ENCODE results near the gene OLFM2. TPM values are rescaled to one million over a fixed set of nuclear protein-coding genes. Genes with fewer than 3 reads are reported as not detected.

The OLFM2 gene
- total RNA-seq, 1 donor from 2014 or later = 11.4 TPM

DNA sequence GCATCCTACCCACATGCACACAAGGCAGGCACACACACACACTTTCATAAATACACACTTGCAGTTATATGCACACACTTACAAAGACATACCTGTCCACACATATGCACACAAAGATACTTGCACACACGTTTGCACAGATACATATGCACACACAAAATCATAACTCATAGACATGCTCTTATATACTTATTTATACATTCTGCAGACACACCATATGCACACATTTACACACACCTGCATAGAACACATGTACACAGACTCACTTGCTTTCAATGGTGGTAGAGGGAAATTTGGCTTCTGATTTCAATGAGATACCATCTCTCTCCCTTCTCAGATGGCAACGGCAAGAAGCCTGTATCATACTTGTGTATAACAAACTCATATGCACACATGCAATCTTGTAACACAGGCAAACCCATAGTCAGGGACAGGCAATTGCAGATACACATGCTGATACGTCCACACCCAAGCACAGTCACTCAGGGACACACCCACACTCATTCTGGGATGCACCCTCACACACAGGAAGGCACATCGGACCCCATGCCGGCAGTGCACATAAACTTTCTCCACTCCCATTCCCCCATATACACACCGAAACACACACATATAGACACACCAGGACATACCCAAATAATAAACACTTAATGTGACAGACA is 24.7 kb downstream of the OLFM2 start:
- no peak overlapping the region for H3K4me3 ChIP-seq
- H3K79me2 ChIP-seq (ENCODE audit: low read depth) = no peaks in the 10 kb centered on the region
- H3K4me3 Mint-ChIP-seq = no peak overlapping the region

DNA sequence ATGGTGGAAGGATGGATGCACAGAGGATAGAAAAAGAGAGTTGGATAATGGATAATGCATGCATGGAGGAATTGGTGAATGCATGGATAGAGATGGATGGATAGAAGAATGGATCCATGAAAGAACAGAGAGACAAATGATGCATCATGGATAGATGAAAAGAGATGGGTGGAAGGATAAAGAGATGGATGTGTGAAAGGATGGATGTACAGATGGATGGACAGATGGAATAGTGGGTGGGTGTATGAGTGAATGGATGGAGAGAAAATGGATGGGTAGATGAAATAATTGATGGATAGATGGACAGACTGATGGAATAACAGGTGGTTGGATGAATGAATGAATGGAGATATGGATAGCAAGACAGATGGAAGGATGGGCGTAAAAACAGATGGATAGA is 25.7 kb downstream of the OLFM2 start:
- Histone ChIP-seq H3K4me2 (no peak overlapping the region), H3K36me3 (no peaks in the 10 kb centered on the region), H3K4me3 (no peak overlapping the region), H3F3A (ENCODE audit: low read depth) (peaks cover 3% of the 10 kb centered on the region), H3K4me1 (peaks cover 14% of the 10 kb centered on the region), H4K20me1 (ENCODE audit: low read depth) (peaks cover 15% of the 10 kb centered on the region), H3K79me2 (ENCODE audit: low read depth) (no peaks in the 10 kb centered on the region), H3K27me3 (peaks cover 41% of the 10 kb centered on the region), H2AFZ (replicated peaks) (no peak overlapping the region), H3K9ac (no peak overlapping the region), H3K9me3 (ENCODE audit: low read depth) (no peaks in the 10 kb centered on the region), H3K27ac (no peak overlapping the region)
- no peak overlapping the region for H3K27ac Mint-ChIP-seq
- no peak overlapping the region for H3K4me3 Mint-ChIP-seq
- H3K9me3 Mint-ChIP-seq = no peaks in the 10 kb centered on the region
- H3K36me3 Mint-ChIP-seq = no peaks in the 10 kb centered on the region
- no peak for TF ChIP-seq EZH2phosphoT487 (IDR thresholded peaks at IDR 0.05)
- no peak for TF ChIP-seq EZH2 (IDR thresholded peaks at IDR 0.05)
- TF ChIP-seq, protein P1, sequence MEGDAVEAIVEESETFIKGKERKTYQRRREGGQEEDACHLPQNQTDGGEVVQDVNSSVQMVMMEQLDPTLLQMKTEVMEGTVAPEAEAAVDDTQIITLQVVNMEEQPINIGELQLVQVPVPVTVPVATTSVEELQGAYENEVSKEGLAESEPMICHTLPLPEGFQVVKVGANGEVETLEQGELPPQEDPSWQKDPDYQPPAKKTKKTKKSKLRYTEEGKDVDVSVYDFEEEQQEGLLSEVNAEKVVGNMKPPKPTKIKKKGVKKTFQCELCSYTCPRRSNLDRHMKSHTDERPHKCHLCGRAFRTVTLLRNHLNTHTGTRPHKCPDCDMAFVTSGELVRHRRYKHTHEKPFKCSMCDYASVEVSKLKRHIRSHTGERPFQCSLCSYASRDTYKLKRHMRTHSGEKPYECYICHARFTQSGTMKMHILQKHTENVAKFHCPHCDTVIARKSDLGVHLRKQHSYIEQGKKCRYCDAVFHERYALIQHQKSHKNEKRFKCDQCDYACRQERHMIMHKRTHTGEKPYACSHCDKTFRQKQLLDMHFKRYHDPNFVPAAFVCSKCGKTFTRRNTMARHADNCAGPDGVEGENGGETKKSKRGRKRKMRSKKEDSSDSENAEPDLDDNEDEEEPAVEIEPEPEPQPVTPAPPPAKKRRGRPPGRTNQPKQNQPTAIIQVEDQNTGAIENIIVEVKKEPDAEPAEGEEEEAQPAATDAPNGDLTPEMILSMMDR (IDR thresholded peaks at IDR 0.05) = no peak
- H3K27me3 Mint-ChIP-seq (ENCODE audit: insufficient read depth, low read depth) = peaks cover 9% of the 10 kb centered on the region
- no peak for DNase-seq (ENCODE audit: low spot score)
- H3K4me1 Mint-ChIP-seq = peaks cover 9% of the 10 kb centered on the region

More for the DNA sequence above, 24.7 kb downstream of the OLFM2 start:
- Mint-ChIP-seq H3K4me1 (peaks cover 8% of the 10 kb centered on the region), H3K36me3 (no peaks in the 10 kb centered on the region), H3K27me3 (ENCODE audit: insufficient read depth, low read depth) (peaks cover 9% of the 10 kb centered on the region), H3K27ac (no peak overlapping the region), H3K9me3 (no peaks in the 10 kb centered on the region)
- no peaks in the 10 kb centered on the region for H3K9me3 ChIP-seq (ENCODE audit: low read depth)
- peaks cover 8% of the 10 kb centered on the region for H3K4me1 ChIP-seq
- H3K36me3 ChIP-seq = no peaks in the 10 kb centered on the region
- TF ChIP-seq EZH2phosphoT487 (IDR thresholded peaks at IDR 0.05) (no peak), EZH2 (IDR thresholded peaks at IDR 0.05) (no peak)
- TF ChIP-seq, protein P1 (IDR thresholded peaks at IDR 0.05) = no peak
- no peak for DNase-seq (ENCODE audit: low spot score)
- H3K27me3 ChIP-seq = peaks cover 41% of the 10 kb centered on the region
- H3F3A ChIP-seq (ENCODE audit: low read depth) = no peaks in the 10 kb centered on the region
- no peak overlapping the region for H3K27ac ChIP-seq
- no peak overlapping the region for H2AFZ ChIP-seq (replicated peaks)
- no peak overlapping the region for H3K4me2 ChIP-seq
- no peak overlapping the region for H3K9ac ChIP-seq
- peaks cover 15% of the 10 kb centered on the region for H4K20me1 ChIP-seq (ENCODE audit: low read depth)

DNA sequence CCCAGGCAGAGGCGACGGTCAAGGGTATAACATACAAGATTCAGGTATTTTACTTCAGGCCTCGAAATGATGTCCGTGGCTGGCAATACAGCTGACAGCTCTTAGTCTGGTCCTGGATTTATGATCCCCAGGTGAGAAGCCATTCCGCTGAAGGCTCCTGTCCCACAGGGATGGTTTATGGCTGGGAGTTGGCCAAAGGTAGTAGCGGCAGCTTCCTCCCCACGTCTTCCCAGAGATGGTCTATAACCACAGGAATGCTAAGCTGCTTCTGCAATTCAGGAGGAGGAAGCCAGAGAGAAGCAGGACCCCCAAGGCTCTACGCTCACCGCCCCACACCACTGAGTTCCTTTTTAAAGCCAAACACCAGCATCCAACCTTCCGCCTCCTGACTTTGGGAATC is 27.1 kb downstream of the OLFM2 start:
- H3K4me3 Mint-ChIP-seq = no peak overlapping the region
- peaks cover 9% of the 10 kb centered on the region for H3K4me1 Mint-ChIP-seq
- H3K4me2 ChIP-seq = no peak overlapping the region
- H3F3A ChIP-seq (ENCODE audit: low read depth) = peaks cover 3% of the 10 kb centered on the region
- H3K9me3 Mint-ChIP-seq = no peaks in the 10 kb centered on the region
- peaks cover 38% of the 10 kb centered on the region for H3K27me3 ChIP-seq
- no peaks in the 10 kb centered on the region for H3K79me2 ChIP-seq (ENCODE audit: low read depth)
- no peak overlapping the region for H2AFZ ChIP-seq (replicated peaks)
- H3K36me3 Mint-ChIP-seq = no peaks in the 10 kb centered on the region
- peaks cover 7% of the 10 kb centered on the region for H3K27me3 Mint-ChIP-seq (ENCODE audit: insufficient read depth, low read depth)
- no peaks in the 10 kb centered on the region for H3K36me3 ChIP-seq
- no peaks in the 10 kb centered on the region for H3K9me3 ChIP-seq (ENCODE audit: low read depth)
- H3K27ac Mint-ChIP-seq = no peak overlapping the region
- no peak overlapping the region for H3K27ac ChIP-seq
- peaks cover 15% of the 10 kb centered on the region for H4K20me1 ChIP-seq (ENCODE audit: low read depth)
- TF ChIP-seq EZH2 (IDR thresholded peaks at IDR 0.05) (no peak), EZH2phosphoT487 (IDR thresholded peaks at IDR 0.05) (no peak)
- TF ChIP-seq, protein P1 (IDR thresholded peaks at IDR 0.05) = no peak
- no peak overlapping the region for H3K4me3 ChIP-seq
- H3K4me1 ChIP-seq = peaks cover 12% of the 10 kb centered on the region
- no peak for DNase-seq (ENCODE audit: low spot score)
- no peak overlapping the region for H3K9ac ChIP-seq

Measured in neural progenitor cell (in vitro differentiated cells).